Spleen (tissue), 7 donors: ENCODE results near the gene CDC42BPG.
A peak's percentile ranks its signal among the peaks of the same experiment; 100 is the strongest.

Source experiments
- POLR2A ChIP-seq, 3 donors: fragments of 450-650 bp; IDR thresholded peaks; one replicate each; pipeline ENCODE4 v1.5.1; 2017; ENCODE audit warnings: antibody characterized with exemption in 3 of 3, mild to moderate bottlenecking in 1 of 3
- POLR2AphosphoS5 ChIP-seq, 3 donors: sonication (generic); formaldehyde crosslinking; IDR thresholded peaks; one replicate each; pipeline ENCODE4 v1.5.1; 2017; ENCODE audit warnings: antibody characterized with exemption in 3 of 3
- TF ChIP-seq, protein P1 (sequence below), 11 experiments: fragments of 200-600 bp in 7 of 11; fragments of 450-650 bp in 4 of 11; sonication (generic) in 4 of 11; IDR thresholded peaks in 8 of 11; conservative IDR thresholded peaks in 3 of 11; 1 replicate in 7 of 11; 2 replicates in 4 of 11; pipeline versions ENCODE4 v1.4.0 to v1.8.0; 2016 to 2021; ENCODE audit warnings: antibody characterized with exemption in 11 of 11, inconsistent platforms in 4 of 11, mild to moderate bottlenecking in 1 of 11
- donor health status: DM: no; HTN: no; CAD: no; lungs with moderate emphysema.
- donor health status: DM: no; HTN: no; CAD: no.
- donor health status: DM: no; HTN: no; CAD: no.

DNA sequence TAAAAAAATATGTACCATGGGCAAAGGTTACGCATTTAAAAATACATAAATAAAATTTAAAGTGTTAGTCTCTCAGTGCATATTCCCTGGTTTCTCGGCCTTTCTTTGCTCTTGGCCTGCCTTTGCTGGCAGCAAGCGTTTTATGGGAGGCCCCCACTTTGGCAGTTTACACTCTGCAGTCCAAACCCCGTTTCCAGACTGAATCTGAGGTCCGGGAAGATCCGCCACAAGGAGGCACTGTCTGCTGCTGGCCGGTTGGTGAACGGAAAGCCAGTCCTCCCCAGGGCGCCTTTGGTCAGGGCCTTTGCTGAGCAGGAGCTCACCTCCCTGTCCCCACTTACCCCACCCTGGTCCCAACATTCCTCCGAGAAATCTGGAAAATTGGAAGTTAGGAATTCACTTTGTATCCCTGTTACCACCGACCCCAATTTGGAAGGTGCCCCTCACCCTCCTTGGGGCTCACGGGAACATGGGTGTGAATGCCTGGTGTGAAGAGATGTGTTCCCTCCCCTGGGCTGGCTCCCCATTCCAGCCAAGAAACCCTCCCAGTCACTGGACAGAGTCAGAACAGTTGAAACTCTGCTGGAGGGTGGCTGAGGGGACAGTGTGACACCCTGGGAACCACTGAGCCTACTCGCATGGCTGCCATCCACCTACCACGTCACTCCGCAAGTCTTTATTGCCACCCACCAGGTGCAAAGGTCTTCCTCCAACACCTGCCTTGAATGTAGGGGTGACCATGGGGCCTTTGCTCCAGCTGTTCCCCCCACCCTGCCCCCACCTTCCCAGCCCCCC lies 56.7 kb downstream of the CDC42BPG start:
- TF ChIP-seq POLR2A (IDR thresholded peaks at IDR 0.05) (no peak), POLR2AphosphoS5 (IDR thresholded peaks at IDR 0.05) (peak in 2 of 3 donors; percentile 58 to 60)
- TF ChIP-seq, protein P1, sequence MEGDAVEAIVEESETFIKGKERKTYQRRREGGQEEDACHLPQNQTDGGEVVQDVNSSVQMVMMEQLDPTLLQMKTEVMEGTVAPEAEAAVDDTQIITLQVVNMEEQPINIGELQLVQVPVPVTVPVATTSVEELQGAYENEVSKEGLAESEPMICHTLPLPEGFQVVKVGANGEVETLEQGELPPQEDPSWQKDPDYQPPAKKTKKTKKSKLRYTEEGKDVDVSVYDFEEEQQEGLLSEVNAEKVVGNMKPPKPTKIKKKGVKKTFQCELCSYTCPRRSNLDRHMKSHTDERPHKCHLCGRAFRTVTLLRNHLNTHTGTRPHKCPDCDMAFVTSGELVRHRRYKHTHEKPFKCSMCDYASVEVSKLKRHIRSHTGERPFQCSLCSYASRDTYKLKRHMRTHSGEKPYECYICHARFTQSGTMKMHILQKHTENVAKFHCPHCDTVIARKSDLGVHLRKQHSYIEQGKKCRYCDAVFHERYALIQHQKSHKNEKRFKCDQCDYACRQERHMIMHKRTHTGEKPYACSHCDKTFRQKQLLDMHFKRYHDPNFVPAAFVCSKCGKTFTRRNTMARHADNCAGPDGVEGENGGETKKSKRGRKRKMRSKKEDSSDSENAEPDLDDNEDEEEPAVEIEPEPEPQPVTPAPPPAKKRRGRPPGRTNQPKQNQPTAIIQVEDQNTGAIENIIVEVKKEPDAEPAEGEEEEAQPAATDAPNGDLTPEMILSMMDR (IDR thresholded peaks at IDR 0.05 in 8 of 11, conservative IDR thresholded peaks at IDR 0.05 in 3 of 11), result peak; percentile 17 to 81 (median 67)
